ENCODE measurements around the gene BABAM2.

The BABAM2 gene

GRCh38 chr2:28062867-28063266 lies 172.3 kb downstream of the BABAM2 start:
- DNase-seq (ENCODE audit: low read depth in 1 of 2, low spot score in 1 of 2), result no peak

- DNase-seq (ENCODE audit: low read depth in 1 of 2, low spot score in 1 of 2), result no peak
Measured at GRCh38 chr2:28063492-28063962, 173.0 kb downstream of the BABAM2 start.

- no peak for DNase-seq (ENCODE audit: low read depth in 1 of 2, low spot score in 1 of 2)
Measured at GRCh38 chr2:28067602-28068001, 177.1 kb downstream of the BABAM2 start.

- DNase-seq (ENCODE audit: low read depth in 1 of 2, low spot score in 1 of 2), result no peak
Measured at GRCh38 chr2:28068088-28068487, 177.6 kb downstream of the BABAM2 start.

- no peak for DNase-seq (ENCODE audit: low read depth in 1 of 2, low spot score in 1 of 2)
Measured at GRCh38 chr2:28068527-28068926, 178.0 kb downstream of the BABAM2 start.

GRCh38 chr2:28071221-28071620 lies 180.7 kb downstream of the BABAM2 start:
- no peak for DNase-seq (ENCODE audit: low read depth in 1 of 2, low spot score in 1 of 2)

- DNase-seq (ENCODE audit: low read depth in 1 of 2, low spot score in 1 of 2), result no peak
Measured at GRCh38 chr2:28074137-28074536, 183.6 kb downstream of the BABAM2 start.

GRCh38 chr2:28080911-28081310 lies 190.4 kb downstream of the BABAM2 start:
- DNase-seq (ENCODE audit: low read depth in 1 of 2, low spot score in 1 of 2), result no peak

GRCh38 chr2:28082131-28082530 lies 191.6 kb downstream of the BABAM2 start:
- DNase-seq (ENCODE audit: low read depth in 1 of 2, low spot score in 1 of 2), result no peak

- no peak for DNase-seq (ENCODE audit: low read depth in 1 of 2, low spot score in 1 of 2)
Measured at GRCh38 chr2:28083476-28083875, 192.9 kb downstream of the BABAM2 start.

- DNase-seq (ENCODE audit: low read depth in 1 of 2, low spot score in 1 of 2), result no peak
Measured at GRCh38 chr2:28084564-28084963, 194.0 kb downstream of the BABAM2 start.

- no peak for DNase-seq (ENCODE audit: low read depth in 1 of 2, low spot score in 1 of 2)
Measured at GRCh38 chr2:28085201-28085600, 194.7 kb downstream of the BABAM2 start.

GRCh38 chr2:28086611-28087010 lies 196.1 kb downstream of the BABAM2 start:
- DNase-seq (ENCODE audit: low read depth in 1 of 2, low spot score in 1 of 2), result no peak

GRCh38 chr2:28088970-28089369 lies 198.4 kb downstream of the BABAM2 start:
- DNase-seq (ENCODE audit: low read depth in 1 of 2, low spot score in 1 of 2), result no peak

GRCh38 chr2:28089486-28089885 lies 199.0 kb downstream of the BABAM2 start:
- DNase-seq (ENCODE audit: low read depth in 1 of 2, low spot score in 1 of 2), result no peak

- DNase-seq (ENCODE audit: low read depth in 1 of 2, low spot score in 1 of 2), result no peak
Measured at GRCh38 chr2:28093308-28093707, 202.8 kb downstream of the BABAM2 start.

- no peak for DNase-seq (ENCODE audit: low read depth in 1 of 2, low spot score in 1 of 2)
Measured at GRCh38 chr2:28093768-28094167, 203.2 kb downstream of the BABAM2 start.

GRCh38 chr2:28094739-28095138 lies 204.2 kb downstream of the BABAM2 start:
- DNase-seq (ENCODE audit: low read depth in 1 of 2, low spot score in 1 of 2), result no peak

GRCh38 chr2:28095622-28096021 lies 205.1 kb downstream of the BABAM2 start:
- DNase-seq (ENCODE audit: low read depth in 1 of 2, low spot score in 1 of 2), result no peak

- DNase-seq (ENCODE audit: low read depth in 1 of 2, low spot score in 1 of 2), result no peak
Measured at GRCh38 chr2:28096421-28096820, 205.9 kb downstream of the BABAM2 start.

GRCh38 chr2:28098501-28099225 lies 208.1 kb downstream of the BABAM2 start:
- no peak for DNase-seq (ENCODE audit: low read depth in 1 of 2, low spot score in 1 of 2)

- no peak for DNase-seq (ENCODE audit: low read depth in 1 of 2, low spot score in 1 of 2)
Measured at GRCh38 chr2:28101123-28101522, 210.6 kb downstream of the BABAM2 start.

- no peak for DNase-seq (ENCODE audit: low read depth in 1 of 2, low spot score in 1 of 2)
Measured at GRCh38 chr2:28101892-28102291, 211.4 kb downstream of the BABAM2 start.
